Stimulated activated CD4-positive, alpha-beta T cell treated with anti-CD3 and anti-CD28 coated beads, Interleukin-12 subunit alpha, Interleukin-12 subunit beta, amount 100 ng/mL, for 4 hours (primary cell): ENCODE measurements around the gene MAB21L2.

Source experiments
- DNase-seq: peaks from one replicate; pipeline ENCODE4 v3.0.0-alpha.2; 2020

The MAB21L2 gene

GRCh38 chr4:150578745-150579501, 3.0 kb upstream of the MAB21L2 start:
- no peak for DNase-seq

GRCh38 chr4:150579551-150580234, 2.3 kb upstream of the MAB21L2 start:
- DNase-seq = no peak

GRCh38 chr4:150580306-150580705, 1.6 kb upstream of the MAB21L2 start:
- no peak for DNase-seq

GRCh38 chr4:150581056-150581605, 820 bp upstream of the MAB21L2 start:
- no peak for DNase-seq

- no peak for DNase-seq
Measured at GRCh38 chr4:150581641-150582051, 305 bp upstream of the MAB21L2 start.

- no peak for DNase-seq
Measured at GRCh38 chr4:150582873-150583286, 929 bp downstream of the MAB21L2 start.

GRCh38 chr4:150583287-150584110, 1.5 kb downstream of the MAB21L2 start:
- no peak for DNase-seq

- DNase-seq = no peak
Measured at GRCh38 chr4:150584111-150584915, 2.4 kb downstream of the MAB21L2 start.

GRCh38 chr4:150585611-150586010, 3.7 kb downstream of the MAB21L2 start:
- no peak for DNase-seq

GRCh38 chr4:150586162-150586810, 4.3 kb downstream of the MAB21L2 start:
- no peak for DNase-seq

GRCh38 chr4:150588316-150588715, 6.4 kb downstream of the MAB21L2 start:
- no peak for DNase-seq

GRCh38 chr4:150589157-150589556, 7.2 kb downstream of the MAB21L2 start:
- DNase-seq = no peak

GRCh38 chr4:150590631-150591030, 8.7 kb downstream of the MAB21L2 start:
- DNase-seq = no peak

GRCh38 chr4:150591406-150591805, 9.5 kb downstream of the MAB21L2 start:
- no peak for DNase-seq

GRCh38 chr4:150591904-150592303, 10.0 kb downstream of the MAB21L2 start:
- DNase-seq = no peak

- no peak for DNase-seq
Measured at GRCh38 chr4:150593996-150594395, 12.0 kb downstream of the MAB21L2 start.

- no peak for DNase-seq
Measured at GRCh38 chr4:150598909-150599308, 17.0 kb downstream of the MAB21L2 start.

GRCh38 chr4:150599547-150599946, 17.6 kb downstream of the MAB21L2 start:
- DNase-seq = no peak

- DNase-seq = no peak
Measured at GRCh38 chr4:150600812-150601445, 19.0 kb downstream of the MAB21L2 start.

- no peak for DNase-seq
Measured at GRCh38 chr4:150609131-150609530, 27.2 kb downstream of the MAB21L2 start.

GRCh38 chr4:150619042-150619441, 37.1 kb downstream of the MAB21L2 start:
- no peak for DNase-seq
